Central memory CD8-positive, alpha-beta T cell (primary cell): Measurements from ENCODE around the gene SNRNP27.
"Not testable (repeated sequence)": the region's sequence is repeated elsewhere in the genome, so short reads cannot be mapped to it uniquely, and the experiment has no call there.

Experiments used
- ATAC-seq: fragments of 150-1000 bp; cut with Tn5 transposase; replicated peaks from 2 replicates; pipeline ENCODE4 v1.10.0; 2022; ENCODE audit warnings: mild to moderate bottlenecking, moderate FRiP score, moderate number of reproducible peaks; ENCODE audit not compliant: poor library complexity, severe bottlenecking; ENCODE audit errors: extremely low read depth
- DNase-seq, 2 donors: peaks; one replicate each; pipeline ENCODE4 v3.0.0; 2021; ENCODE audit warnings: low spot score in 2 of 2
- H3K27ac Mint-ChIP-seq: one replicate; pipeline ENCODE4 v1.8.0; 2022; ENCODE audit warnings: low read depth, mild to moderate bottlenecking, moderate library complexity, mixed read lengths
- H3K27me3 Mint-ChIP-seq: one replicate; pipeline ENCODE4 v1.8.0; 2022; ENCODE audit warnings: mixed read lengths
- H3K36me3 Mint-ChIP-seq: one replicate; pipeline ENCODE4 v1.8.0; 2022; ENCODE audit warnings: mild to moderate bottlenecking, moderate library complexity, mixed read lengths; ENCODE audit not compliant: insufficient read depth
- H3K4me1 Mint-ChIP-seq: one replicate; pipeline ENCODE4 v1.8.0; 2022; ENCODE audit warnings: mixed read lengths
- H3K4me3 Mint-ChIP-seq: one replicate; pipeline ENCODE4 v1.8.0; 2022; ENCODE audit warnings: mild to moderate bottlenecking, moderate library complexity, mixed read lengths
- H3K9me3 Mint-ChIP-seq: one replicate; pipeline ENCODE4 v1.8.0; 2022; ENCODE audit warnings: mixed read lengths

SNRNP27 gene

DNA sequence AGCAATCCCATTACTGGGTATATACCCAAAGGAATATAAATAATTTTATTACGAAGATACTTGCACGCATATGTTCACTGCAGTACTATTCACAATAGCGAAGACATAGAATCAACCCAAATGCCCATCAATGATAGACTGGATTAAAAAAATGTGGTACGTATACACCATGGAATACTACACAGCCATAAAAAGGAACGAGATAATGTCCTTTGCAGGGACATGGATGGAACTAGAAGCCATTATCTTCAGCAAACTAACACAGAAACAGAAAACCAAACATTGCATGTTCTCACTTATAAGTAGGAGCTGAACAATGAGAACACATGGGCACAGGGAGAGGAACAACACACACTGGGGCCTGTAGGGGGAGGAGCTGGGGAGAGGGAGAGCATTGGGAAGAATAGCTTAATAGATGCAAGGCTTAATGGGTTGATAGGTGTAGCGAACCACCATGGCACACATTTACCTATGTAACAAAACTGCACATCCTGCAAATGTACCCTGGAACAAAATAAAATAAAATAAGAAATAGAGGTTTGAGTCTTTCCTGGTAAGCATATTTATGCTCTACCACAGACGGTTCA is 825 bp upstream of the SNRNP27 start:
- ATAC-seq, DNase-seq, H3K9me3 Mint-ChIP-seq, H3K27me3 Mint-ChIP-seq: not testable (repeated sequence)
- H3K4me1 Mint-ChIP-seq: peaks cover 34% of the 10 kb centered on the region
- H3K36me3 Mint-ChIP-seq: peaks cover 32% of the 10 kb centered on the region
- peak overlapping the region; percentile 99 for H3K27ac Mint-ChIP-seq
- H3K4me3 Mint-ChIP-seq: peak overlapping the region; percentile 99

DNA sequence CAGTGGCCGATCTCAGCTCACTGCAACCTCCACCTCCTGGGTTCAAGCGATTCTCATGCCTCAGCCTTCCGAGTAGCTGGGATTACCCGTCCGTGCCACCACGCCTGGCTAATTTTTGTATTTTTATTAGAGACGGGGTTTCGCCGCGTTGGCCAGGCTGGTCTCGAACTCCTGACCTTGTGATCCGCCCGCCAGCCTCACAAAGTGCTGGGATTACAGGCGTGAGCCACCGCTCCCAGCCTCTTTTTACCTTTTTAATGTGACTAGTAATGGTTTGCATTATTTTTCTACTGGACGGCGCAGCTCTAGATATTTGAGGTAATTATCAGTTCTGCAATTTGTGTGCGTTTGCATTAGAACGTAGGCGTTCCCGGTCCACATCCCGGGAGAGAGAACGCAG is 981 bp downstream of the SNRNP27 start:
- Mint-ChIP-seq H3K4me1 (peaks cover 40% of the 10 kb centered on the region), H3K27ac (peak overlapping the region; percentile 99), H3K4me3 (peak overlapping the region; percentile 99), H3K36me3 (peaks cover 49% of the 10 kb centered on the region)
- not testable (repeated sequence) for ATAC-seq, H3K27me3 Mint-ChIP-seq, H3K9me3 Mint-ChIP-seq, DNase-seq

DNA sequence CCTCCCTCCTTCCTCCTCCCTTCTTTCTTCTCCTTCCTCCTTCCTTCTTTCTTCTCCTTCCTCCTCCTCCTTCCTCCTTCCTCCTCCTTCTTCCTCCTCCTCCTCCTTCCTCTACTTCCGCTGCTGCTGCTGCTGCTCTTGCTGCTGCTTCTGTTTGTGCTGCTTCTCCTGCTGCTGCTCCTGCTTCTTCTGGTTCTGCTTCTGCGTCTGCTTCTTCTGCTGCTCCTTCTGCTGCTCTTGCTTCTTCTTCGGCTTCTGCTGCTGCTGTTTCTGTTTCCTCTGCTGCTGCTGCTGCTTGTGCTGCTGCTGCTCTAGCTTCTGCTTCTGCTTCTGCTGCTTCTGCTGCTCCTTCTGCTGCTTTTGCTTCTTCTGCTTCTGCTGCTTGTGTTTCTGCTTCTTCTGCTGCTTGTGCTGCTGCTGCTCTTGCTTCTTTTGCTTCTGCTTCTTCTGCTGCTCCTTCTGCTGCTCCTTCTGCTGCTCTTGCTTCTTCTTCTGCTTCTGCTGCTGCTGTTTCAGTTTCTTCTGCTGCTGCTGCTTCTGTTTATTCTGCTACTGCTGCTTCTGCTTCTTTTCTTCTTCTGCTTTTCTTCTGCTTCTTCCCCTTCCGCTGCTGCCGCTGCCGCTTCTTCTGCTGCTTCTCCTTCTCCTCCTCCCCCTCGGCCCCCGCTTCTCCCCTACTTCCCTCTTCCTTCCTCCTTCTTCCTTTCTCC is 8.6 kb downstream of the SNRNP27 start:
- H3K36me3 Mint-ChIP-seq: peaks cover 68% of the 10 kb centered on the region

DNA sequence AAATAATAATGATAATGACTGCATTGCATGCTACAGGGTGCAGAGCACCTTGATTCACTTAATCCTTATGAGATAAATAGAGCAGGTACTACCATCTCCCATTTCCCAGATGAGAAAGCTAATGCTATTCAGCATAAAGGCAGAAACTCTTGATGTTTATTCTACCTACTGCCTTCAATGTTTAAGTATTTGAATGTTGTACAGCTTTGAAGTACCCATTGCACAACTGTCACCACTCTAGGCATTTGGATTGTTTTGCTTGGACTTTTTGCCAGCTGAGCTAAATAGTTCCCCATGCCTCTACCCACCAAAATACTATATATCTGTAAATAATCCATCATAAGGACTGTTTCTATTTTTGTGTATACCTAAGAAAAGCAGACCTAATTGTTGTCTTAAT is 13.5 kb downstream of the SNRNP27 start:
- Mint-ChIP-seq H3K36me3 (peaks cover 47% of the 10 kb centered on the region), H3K27me3 (no peaks in the 10 kb centered on the region), H3K4me1 (peaks cover 16% of the 10 kb centered on the region), H3K9me3 (no peaks in the 10 kb centered on the region), H3K27ac (no peak overlapping the region), H3K4me3 (no peak overlapping the region)
- ATAC-seq: no peak
- DNase-seq: no peak

More for the DNA sequence above, 8.6 kb downstream of the SNRNP27 start:
- Mint-ChIP-seq H3K27ac (peak overlapping the region; percentile 97), H3K4me3 (peak overlapping the region; percentile 85), H3K4me1 (peaks cover 42% of the 10 kb centered on the region), H3K9me3 (no peaks in the 10 kb centered on the region), H3K27me3 (no peaks in the 10 kb centered on the region)
- no peak for DNase-seq
- peak; percentile 58 for ATAC-seq

DNA sequence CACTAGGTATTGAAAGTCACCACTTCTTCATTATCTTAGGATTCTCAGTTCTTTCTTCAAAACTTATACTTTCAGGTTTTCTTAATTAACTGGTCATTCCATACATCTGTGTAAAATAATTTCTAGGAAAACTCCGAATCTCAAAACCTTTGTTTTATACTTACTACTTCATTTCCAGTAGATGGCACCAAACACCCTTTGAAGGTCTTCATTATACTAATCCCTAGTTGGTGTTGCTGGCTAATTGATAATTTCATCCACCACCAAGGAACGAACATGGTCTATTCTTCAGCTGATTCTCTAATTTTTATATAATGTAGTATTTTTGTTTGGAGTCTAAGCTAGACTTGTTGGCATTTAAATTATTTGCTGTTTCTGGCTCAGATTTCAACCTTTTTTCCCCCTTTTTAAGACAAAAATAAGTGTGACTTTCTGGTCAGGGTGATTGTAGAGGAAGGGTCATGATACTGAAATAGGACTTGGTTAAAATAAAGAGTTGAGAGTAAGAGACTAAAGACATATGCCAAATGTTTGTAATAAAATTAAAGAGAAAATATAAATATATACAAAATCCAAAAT is 18.3 kb downstream of the SNRNP27 start:
- DNase-seq (no peak), ATAC-seq (no peak)
- H3K4me1 Mint-ChIP-seq: peaks cover 5% of the 10 kb centered on the region
- peak overlapping the region; percentile 76 for H3K27ac Mint-ChIP-seq
- H3K4me3 Mint-ChIP-seq: no peak overlapping the region
- H3K9me3 Mint-ChIP-seq: no peaks in the 10 kb centered on the region
- no peaks in the 10 kb centered on the region for H3K27me3 Mint-ChIP-seq
- H3K36me3 Mint-ChIP-seq: peaks cover 29% of the 10 kb centered on the region

DNA sequence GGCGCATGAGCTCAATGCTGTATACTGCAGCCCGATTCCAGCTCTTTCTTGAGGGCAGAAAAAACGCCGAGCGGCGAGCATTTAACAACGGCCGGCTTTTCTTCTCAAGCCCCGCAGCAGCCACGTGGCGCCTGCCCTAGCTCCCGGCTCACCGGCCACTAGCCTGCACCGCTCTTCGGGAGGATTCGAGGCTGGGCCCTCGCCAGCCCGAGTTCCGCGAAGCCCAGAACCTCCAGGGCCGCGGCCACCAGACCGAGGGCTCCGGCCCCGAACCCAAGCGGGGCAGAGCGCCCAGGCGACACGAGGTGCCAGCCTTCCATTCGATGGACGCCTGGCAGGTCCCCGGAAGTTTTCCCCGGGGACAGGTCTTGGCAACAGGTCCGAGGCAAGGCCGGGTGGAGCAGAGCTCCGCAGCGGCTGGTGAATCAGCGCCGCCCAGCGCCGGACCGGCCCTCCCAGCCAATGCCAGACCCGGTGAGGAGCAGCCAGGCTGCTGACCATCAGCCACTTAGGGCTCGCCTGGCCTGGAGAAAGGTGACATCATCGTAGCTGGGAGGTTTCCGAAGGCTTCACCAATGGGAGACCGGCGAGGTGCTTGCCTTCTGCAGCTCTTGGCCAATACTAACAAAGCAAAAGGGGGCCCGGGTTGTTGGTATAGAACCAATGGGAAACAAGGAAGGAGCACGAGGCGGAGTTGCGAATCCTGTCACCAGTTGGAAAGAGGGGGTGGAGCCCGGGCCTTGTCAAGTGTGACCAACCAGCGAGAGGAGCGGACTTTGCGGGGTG is 20.6 kb downstream of the SNRNP27 start:
- Mint-ChIP-seq H3K4me3 (peak overlapping the region; percentile 82), H3K36me3 (peaks cover 25% of the 10 kb centered on the region), H3K9me3 (no peaks in the 10 kb centered on the region), H3K27ac (peak overlapping the region; percentile 91), H3K4me1 (peaks cover 11% of the 10 kb centered on the region), H3K27me3 (no peaks in the 10 kb centered on the region)
- peak in 1 of 2 donors; percentile 100 for DNase-seq
- ATAC-seq: peak; percentile 92

DNA sequence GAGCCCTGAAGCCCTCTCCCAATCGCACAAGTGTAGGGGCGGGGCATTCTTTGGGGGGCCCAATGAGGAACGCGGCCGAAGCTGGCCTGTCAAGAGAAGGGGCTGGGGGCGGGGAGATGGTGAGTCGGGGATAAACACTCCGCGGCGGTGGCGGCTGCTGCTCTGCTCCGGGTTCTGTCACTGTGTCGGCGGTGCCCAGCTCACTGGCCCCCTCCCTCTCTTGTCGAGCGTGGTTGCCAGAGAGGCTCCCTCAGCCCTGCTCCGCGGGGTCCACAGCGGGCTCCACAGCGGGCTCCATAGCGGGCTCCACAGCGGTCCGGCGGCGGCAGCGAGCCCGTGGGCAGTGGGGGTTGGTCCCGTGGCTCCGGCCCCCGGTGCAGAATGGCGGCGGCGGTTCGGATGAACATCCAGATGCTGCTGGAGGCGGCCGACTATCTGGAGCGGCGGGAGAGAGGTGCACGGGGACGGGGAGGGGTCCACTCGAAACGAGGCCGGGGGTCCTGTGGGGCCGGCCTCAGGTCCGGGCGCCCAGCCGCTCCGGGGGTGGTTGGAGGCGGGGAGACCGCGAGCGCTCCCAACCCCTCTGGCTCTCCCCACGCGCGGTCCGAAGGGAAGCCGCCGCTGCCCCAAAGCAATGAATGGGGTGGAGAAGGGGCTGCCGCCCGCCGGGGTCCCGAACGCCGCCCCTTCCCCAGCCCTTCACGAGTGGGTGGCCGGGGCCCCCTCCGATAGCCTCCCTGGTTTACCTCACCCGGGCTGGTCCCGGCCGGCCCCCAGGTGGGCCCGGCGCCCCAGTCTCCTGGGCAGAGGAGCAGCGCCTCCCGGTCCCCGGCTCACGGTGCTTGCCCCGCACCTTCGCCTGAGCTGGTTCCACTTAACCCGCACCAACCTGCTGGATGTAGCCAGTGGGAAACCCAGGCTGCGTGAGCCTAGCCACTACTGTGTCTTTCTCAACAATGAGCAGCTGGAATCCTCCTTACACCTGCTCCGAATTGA is 21.5 kb downstream of the SNRNP27 start, which contains the start of gene MXD1:
TSS of gene MXD1 (plus strand) at position 160 of the 996 bp plus-strand sequence. CDS start at position 382, 222 bp downstream.
- Mint-ChIP-seq H3K27ac (peak within 1 kb of the TSS; percentile 91), H3K27me3 (no peaks in the 10 kb centered on the region), H3K9me3 (no peaks in the 10 kb centered on the region), H3K4me1 (peaks cover 11% of the 10 kb centered on the region), H3K36me3 (peaks cover 22% of the 10 kb centered on the region), H3K4me3 (peak within 1 kb of the TSS; percentile 82)
- ATAC-seq: no peak
- peak in 1 of 2 donors; percentile 97 for DNase-seq

DNA sequence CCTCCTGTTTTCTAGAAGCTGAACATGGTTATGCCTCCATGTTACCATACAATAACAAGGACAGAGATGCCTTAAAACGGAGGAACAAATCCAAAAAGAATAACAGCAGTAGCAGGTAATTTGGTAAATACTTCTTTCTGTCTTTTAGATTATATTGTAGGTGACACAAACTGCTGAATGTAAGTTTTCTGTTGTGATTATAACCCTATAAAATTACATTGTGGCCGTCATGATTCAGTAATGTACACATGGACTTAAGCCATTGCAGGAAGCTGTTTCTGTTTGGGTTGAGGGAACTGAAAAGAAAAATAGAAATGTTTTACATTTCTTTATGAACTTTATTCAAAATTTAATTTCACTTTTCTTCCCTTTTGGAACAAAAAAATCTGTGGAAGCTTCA is 22.4 kb downstream of the SNRNP27 start:
- H3K4me1 Mint-ChIP-seq: peaks cover 11% of the 10 kb centered on the region
- H3K27ac Mint-ChIP-seq: no peak overlapping the region
- H3K27me3 Mint-ChIP-seq: no peaks in the 10 kb centered on the region
- no peak for DNase-seq
- H3K36me3 Mint-ChIP-seq: peaks cover 22% of the 10 kb centered on the region
- no peaks in the 10 kb centered on the region for H3K9me3 Mint-ChIP-seq
- H3K4me3 Mint-ChIP-seq: peak overlapping the region; percentile 82
- ATAC-seq: no peak

DNA sequence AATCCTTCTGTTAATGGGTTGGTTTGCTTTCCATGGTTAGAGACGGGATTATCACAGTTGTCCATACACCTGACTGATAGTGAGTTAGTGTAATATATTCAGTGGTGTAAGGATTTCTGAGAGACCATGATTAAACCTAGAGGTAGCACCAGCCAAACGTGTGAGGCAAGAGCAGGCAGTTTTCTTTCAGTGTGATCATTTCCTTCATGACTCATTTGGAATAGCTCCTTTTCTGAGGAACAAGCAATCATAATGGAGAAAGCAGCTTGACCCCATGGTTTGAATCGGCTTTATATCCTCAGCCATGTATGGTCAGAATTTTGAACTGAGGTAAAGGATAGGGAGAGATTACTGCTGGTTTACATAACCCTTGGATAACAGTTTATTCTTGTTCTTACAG is 24.1 kb downstream of the SNRNP27 start:
- Mint-ChIP-seq H3K9me3 (no peaks in the 10 kb centered on the region), H3K4me1 (peaks cover 11% of the 10 kb centered on the region), H3K4me3 (no peak overlapping the region), H3K27ac (peak overlapping the region; percentile 44), H3K27me3 (no peaks in the 10 kb centered on the region), H3K36me3 (peaks cover 31% of the 10 kb centered on the region)
- ATAC-seq: no peak
- no peak for DNase-seq

DNA sequence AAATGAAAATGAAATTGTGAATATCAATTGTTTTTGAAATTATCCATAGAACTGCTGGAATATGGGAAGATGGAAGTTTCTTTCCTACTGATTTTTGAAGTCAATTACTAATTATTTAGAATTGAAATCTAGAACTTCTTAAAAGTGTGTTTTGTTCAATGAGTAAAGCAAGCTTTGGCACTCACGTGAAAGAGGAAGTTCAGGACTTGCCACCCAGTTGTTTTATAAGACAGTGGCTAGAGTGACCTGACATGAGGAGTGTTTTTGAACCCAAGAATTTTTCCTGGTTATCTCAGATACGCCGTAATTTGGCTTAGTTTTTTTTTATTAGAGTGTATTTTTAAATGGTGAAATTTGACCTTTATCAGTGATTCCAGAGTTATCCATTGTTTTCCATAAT is 24.6 kb downstream of the SNRNP27 start:
- H3K36me3 Mint-ChIP-seq: peaks cover 32% of the 10 kb centered on the region
- no peaks in the 10 kb centered on the region for H3K9me3 Mint-ChIP-seq
- no peak overlapping the region for H3K27ac Mint-ChIP-seq
- H3K27me3 Mint-ChIP-seq: no peaks in the 10 kb centered on the region
- ATAC-seq: no peak
- peaks cover 16% of the 10 kb centered on the region for H3K4me1 Mint-ChIP-seq
- no peak for DNase-seq
- H3K4me3 Mint-ChIP-seq: no peak overlapping the region

DNA sequence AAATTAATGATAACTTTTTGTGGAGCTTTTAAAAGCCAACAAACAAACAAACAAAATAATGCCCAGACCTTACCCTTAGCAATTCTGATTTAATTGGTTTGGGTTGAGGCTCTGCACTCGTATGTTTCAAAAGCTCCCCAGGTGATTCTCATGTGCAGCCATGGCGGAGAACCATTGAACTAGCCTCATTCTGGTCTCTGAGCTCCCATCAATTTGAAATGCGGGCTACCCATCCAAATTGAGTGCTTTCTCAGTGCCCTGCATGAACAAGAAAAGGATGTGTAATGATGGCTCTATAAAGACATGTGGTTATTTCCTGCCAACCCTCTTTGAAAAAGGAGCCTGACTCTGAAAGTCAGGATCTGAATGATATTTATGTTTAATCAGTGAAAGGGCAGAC is 29.4 kb downstream of the SNRNP27 start:
- Mint-ChIP-seq H3K4me3 (no peak overlapping the region), H3K27ac (no peak overlapping the region), H3K4me1 (peaks cover 10% of the 10 kb centered on the region), H3K36me3 (peaks cover 20% of the 10 kb centered on the region), H3K27me3 (no peaks in the 10 kb centered on the region), H3K9me3 (no peaks in the 10 kb centered on the region)
- DNase-seq (no peak), ATAC-seq (no peak)
